ENCODE measurements around the gene ARHGAP44. TPM values are rescaled to one million over a fixed set of nuclear protein-coding genes. Genes with fewer than 3 reads are reported as not detected.

ARHGAP44 gene
- total RNA-seq, 2 donors from 2014 or later, result 46.3 to 51.5 TPM

- H3K27ac ChIP-seq, result no peak overlapping the region
Measured at GRCh38 chr17:13025258-13025627, 235.9 kb downstream of the ARHGAP44 start.

GRCh38 chr17:13025687-13026086 is 236.4 kb downstream of the ARHGAP44 start:
- no peak overlapping the region for H3K4me3 ChIP-seq
- H3K27ac ChIP-seq, result no peak overlapping the region
- no peaks in the 10 kb centered on the region for H3K9me3 ChIP-seq
- H3K4me1 ChIP-seq, result no peaks in the 10 kb centered on the region
- H3K27me3 ChIP-seq, result no peaks in the 10 kb centered on the region
- no peak overlapping the region for H3K9ac ChIP-seq (ENCODE audit: low read depth in 2 of 2, low read length in 2 of 2)
- intact Hi-C loops (cut with DNase I), result no loop called here
- no peak for TF ChIP-seq CTCF (IDR thresholded peaks at IDR 0.05)
- DNase-seq, result no peak
- no peaks in the 10 kb centered on the region for H3K36me3 ChIP-seq

More at GRCh38 chr17:13025258-13025627, 235.9 kb downstream of the ARHGAP44 start:
- intact Hi-C loops (cut with DNase I), result no loop called here
- H3K9me3 ChIP-seq, result no peaks in the 10 kb centered on the region
- H3K9ac ChIP-seq (ENCODE audit: low read depth in 2 of 2, low read length in 2 of 2), result no peak overlapping the region
- H3K4me1 ChIP-seq, result no peaks in the 10 kb centered on the region
- H3K36me3 ChIP-seq, result no peaks in the 10 kb centered on the region
- no peaks in the 10 kb centered on the region for H3K27me3 ChIP-seq
- H3K4me3 ChIP-seq, result no peak overlapping the region
- no peak for TF ChIP-seq CTCF (IDR thresholded peaks at IDR 0.05)
- DNase-seq, result no peak

GRCh38 chr17:13027246-13027645 is 237.9 kb downstream of the ARHGAP44 start:
- Histone ChIP-seq H3K27ac (no peak overlapping the region), H3K9ac (ENCODE audit: low read depth in 2 of 2, low read length in 2 of 2) (no peak overlapping the region), H3K36me3 (no peaks in the 10 kb centered on the region), H3K4me1 (no peaks in the 10 kb centered on the region), H3K27me3 (no peaks in the 10 kb centered on the region), H3K4me3 (no peak overlapping the region), H3K9me3 (no peaks in the 10 kb centered on the region)
- no peak for TF ChIP-seq CTCF (IDR thresholded peaks at IDR 0.05)
- DNase-seq, result no peak
- intact Hi-C loops (cut with DNase I), result no loop called here

GRCh38 chr17:13029340-13029739 is 240.0 kb downstream of the ARHGAP44 start:
- no peak overlapping the region for H3K4me3 ChIP-seq
- no peak for DNase-seq
- no peaks in the 10 kb centered on the region for H3K36me3 ChIP-seq
- H3K27ac ChIP-seq, result no peak overlapping the region
- no peak for TF ChIP-seq CTCF (IDR thresholded peaks at IDR 0.05)
- no peaks in the 10 kb centered on the region for H3K4me1 ChIP-seq
- intact Hi-C loops (cut with DNase I), result no loop called here
- H3K9ac ChIP-seq (ENCODE audit: low read depth in 2 of 2, low read length in 2 of 2), result no peak overlapping the region
- H3K9me3 ChIP-seq, result no peaks in the 10 kb centered on the region
- no peaks in the 10 kb centered on the region for H3K27me3 ChIP-seq

- Histone ChIP-seq H3K27me3 (no peaks in the 10 kb centered on the region), H3K27ac (no peak overlapping the region), H3K4me3 (no peak overlapping the region), H3K4me1 (no peaks in the 10 kb centered on the region), H3K9me3 (no peaks in the 10 kb centered on the region), H3K36me3 (no peaks in the 10 kb centered on the region), H3K9ac (ENCODE audit: low read depth in 2 of 2, low read length in 2 of 2) (no peak overlapping the region)
- TF ChIP-seq CTCF (IDR thresholded peaks at IDR 0.05), result no peak
- intact Hi-C loops (cut with DNase I), result no loop called here
- DNase-seq, result no peak
Measured at GRCh38 chr17:13030056-13030455, 240.8 kb downstream of the ARHGAP44 start.
